Fibroblast of lung (primary cell): ENCODE data around the gene NT5C. TPM values are rescaled to one million over a fixed set of nuclear protein-coding genes. Genes with fewer than 3 reads are reported as not detected.

Experiments
- DNase-seq, 2 donors: peaks; one replicate each; pipeline versions ENCODE4 v3.0.0 to v3.0.0-alpha.2; 2010; ENCODE audit warnings: low read depth in 2 of 2
- H2AFZ ChIP-seq: 2 replicates; pipeline ENCODE4 v1.5.1; 2012; ENCODE audit warnings: low read length, control low read depth, inconsistent platforms
- H3K27ac ChIP-seq: 2 replicates; pipeline ENCODE4 v1.5.1; 2011; ENCODE audit warnings: low read length, control low read depth; ENCODE audit not compliant: insufficient read depth
- H3K27me3 ChIP-seq: 2 replicates; pipeline ENCODE4 v1.5.1; 2011; ENCODE audit warnings: mild to moderate bottlenecking, low read length; ENCODE audit not compliant: control insufficient read depth, insufficient read depth
- H3K36me3 ChIP-seq: 2 replicates; pipeline ENCODE4 v1.5.1; 2011; ENCODE audit warnings: low read length; ENCODE audit not compliant: control insufficient read depth, insufficient read depth
- H3K4me1 ChIP-seq: 2 replicates; pipeline ENCODE4 v1.5.1; 2011; ENCODE audit warnings: low read length; ENCODE audit not compliant: control insufficient read depth, insufficient read depth; ENCODE audit errors: extremely low read depth
- H3K4me2 ChIP-seq: 2 replicates; pipeline ENCODE4 v1.5.1; 2011; ENCODE audit warnings: low read length, control low read depth; ENCODE audit not compliant: insufficient read depth; ENCODE audit errors: extremely low read depth
- H3K4me3 ChIP-seq, 4 experiments: fragments of 200-600 bp in 1 of 4; sonication (generic) in 1 of 4; replicated peaks in 1 of 4; 2 replicates each; pipeline ENCODE4 v1.5.1; 2011 to 2016; ENCODE audit warnings: low read length in 4 of 4, low read depth in 3 of 4, mild to moderate bottlenecking in 3 of 4, control low read depth in 2 of 4, inconsistent platforms in 1 of 4, mixed read lengths in 1 of 4; ENCODE audit not compliant: insufficient read depth in 1 of 4; ENCODE audit errors: control extremely low read depth in 1 of 4
- H3K79me2 ChIP-seq: 2 replicates; pipeline ENCODE4 v1.5.1; 2012; ENCODE audit warnings: mild to moderate bottlenecking, low read length, inconsistent platforms; ENCODE audit not compliant: control insufficient read depth, insufficient read depth
- H3K9ac ChIP-seq: 2 replicates; pipeline ENCODE4 v1.5.1; 2011; ENCODE audit warnings: mild to moderate bottlenecking, low read length, control low read depth; ENCODE audit not compliant: insufficient read depth
- H3K9me3 ChIP-seq: 2 replicates; pipeline ENCODE4 v1.5.1; 2012; ENCODE audit warnings: low read depth, low read length; ENCODE audit not compliant: control insufficient read depth, insufficient read depth
- H4K20me1 ChIP-seq: 2 replicates; pipeline ENCODE4 v1.5.1; 2011; ENCODE audit warnings: low read length; ENCODE audit not compliant: control insufficient read depth, insufficient read depth; ENCODE audit errors: extremely low read depth
- CTCF ChIP-seq, 2 donors: IDR thresholded peaks in 1 of 2; conservative IDR thresholded peaks in 1 of 2; 1 replicate in 1 of 2; 2 replicates in 1 of 2; pipeline ENCODE4 v1.5.1; 2011 to 2012; ENCODE audit warnings: low read length in 2 of 2, control low read depth in 1 of 2, inconsistent platforms in 1 of 2, low read depth in 1 of 2, mild to moderate bottlenecking in 1 of 2
- EZH2 ChIP-seq: IDR thresholded peaks from 2 replicates; pipeline ENCODE4 v1.5.1; 2012; ENCODE audit warnings: low read length, control low read depth, mild to moderate bottlenecking; ENCODE audit errors: missing control alignments
- polyA plus RNA-seq, 2 donors: library from polyadenylated mRNA; depleted of rRNA in 1 of 2; stranded (reverse) in 1 of 2; unstranded in 1 of 2; fragments of >200 nt; gene quantifications; 2 replicates each; pipeline ENCODE4 v1.2.1, GENCODE V29; 2011 to 2012; ENCODE audit warnings: missing spikeins in 1 of 2
- total RNA-seq: library from RNA; depleted of rRNA; stranded (reverse); fragments of >200 nt; gene quantifications from 2 replicates; pipeline ENCODE4 v1.2.1, GENCODE V29; 2014

Gene NT5C
- total and polyA plus RNA-seq, 2 donors (not counting 1 experiment from before 2014, with no cell fraction given) = 18.6 to 29.9 TPM

- Histone ChIP-seq H4K20me1 (no peaks in the 10 kb centered on the region), H3K4me2 (no peak overlapping the region), H3K27me3 (no peaks in the 10 kb centered on the region), H3K4me1 (no peaks in the 10 kb centered on the region), H3K4me3 (no peak overlapping the region), H3K79me2 (no peaks in the 10 kb centered on the region), H3K36me3 (peaks cover 4% of the 10 kb centered on the region), H3K27ac (no peak overlapping the region), H2AFZ (no peak overlapping the region), H3K9me3 (no peaks in the 10 kb centered on the region), H3K9ac (no peak overlapping the region)
- DNase-seq = peak; percentile 65 to 86
- TF ChIP-seq EZH2 (no peak), CTCF (conservative IDR thresholded peaks at IDR 0.05 in 1 of 2, IDR thresholded peaks at IDR 0.05 in 1 of 2; ENCODE audit: low read depth in 1 of 2, low read length in 2 of 2) (no peak)
Measured at GRCh38 chr17:75124041-75124818, 7.3 kb downstream of the NT5C start.

- Histone ChIP-seq H3K27me3 (no peaks in the 10 kb centered on the region), H3K4me2 (no peak overlapping the region), H3K27ac (no peak overlapping the region), H3K4me3 (no peak overlapping the region), H3K36me3 (no peaks in the 10 kb centered on the region), H3K79me2 (no peaks in the 10 kb centered on the region), H3K4me1 (peaks cover 4% of the 10 kb centered on the region), H3K9me3 (no peaks in the 10 kb centered on the region), H3K9ac (no peak overlapping the region), H2AFZ (no peak overlapping the region), H4K20me1 (no peaks in the 10 kb centered on the region)
- TF ChIP-seq EZH2 (no peak), CTCF (conservative IDR thresholded peaks at IDR 0.05 in 1 of 2, IDR thresholded peaks at IDR 0.05 in 1 of 2; ENCODE audit: low read depth in 1 of 2, low read length in 2 of 2) (no peak)
- DNase-seq = no peak
Measured at GRCh38 chr17:75118307-75118706, 13.2 kb downstream of the NT5C start.

GRCh38 chr17:75116737-75117136 lies 14.8 kb downstream of the NT5C start:
- Histone ChIP-seq H3K9me3 (no peaks in the 10 kb centered on the region), H3K79me2 (no peaks in the 10 kb centered on the region), H4K20me1 (no peaks in the 10 kb centered on the region), H3K27ac (no peak overlapping the region), H3K4me2 (no peak overlapping the region), H3K27me3 (no peaks in the 10 kb centered on the region), H2AFZ (no peak overlapping the region), H3K9ac (no peak overlapping the region), H3K4me3 (no peak overlapping the region), H3K4me1 (peaks cover 4% of the 10 kb centered on the region), H3K36me3 (no peaks in the 10 kb centered on the region)
- no peak for TF ChIP-seq CTCF (conservative IDR thresholded peaks at IDR 0.05 in 1 of 2, IDR thresholded peaks at IDR 0.05 in 1 of 2; ENCODE audit: low read depth in 1 of 2, low read length in 2 of 2)
- no peak for TF ChIP-seq EZH2
- peak in 1 of 2 donors; percentile 38 for DNase-seq
